Measurements from ENCODE around the gene HID1. TPM values are rescaled to one million over a fixed set of nuclear protein-coding genes. Genes with fewer than 3 reads are reported as not detected.

The HID1 gene
- total RNA-seq (10 to 100 TPM; 32.1 to 39.7 TPM), polyA plus RNA-seq (ENCODE audit: insufficient read length in 6 of 6) (10 to 100 TPM; 58.0 to 75.8 (median 67.2) TPM)
- long read RNA-seq, donor 1, transcript HID1-207 (6 exons, 2,165 nt): major isoform, 5 of 26 reads
- long read RNA-seq, donor 1, partial matches to known transcripts: 16 of 26 reads
- long read RNA-seq, donor 1, other reads (novel, unspliced or antisense): 0 of 26 reads
- long read RNA-seq, donor 2, transcript HID1-202 (19 exons, 3,271 nt): major isoform, 5 of 6 reads
- long read RNA-seq, donor 2, partial matches to known transcripts: 0 of 6 reads
- long read RNA-seq, donor 2, other reads (novel, unspliced or antisense): 0 of 6 reads
- long read RNA-seq, donor 3, transcript HID1-202 (19 exons, 3,271 nt): major isoform, 10 of 11 reads
- long read RNA-seq, donor 3, partial matches to known transcripts: 0 of 11 reads
- long read RNA-seq, donor 3, other reads (novel, unspliced or antisense): 0 of 11 reads
- long read RNA-seq, donor 4, partial matches to known transcripts: 3 of 8 reads
- long read RNA-seq, donor 4, other reads (novel, unspliced or antisense): 4 of 8 reads
- long read RNA-seq, donor 5, transcript HID1-202 (19 exons, 3,271 nt): major isoform, 5 of 8 reads
- long read RNA-seq, donor 5, partial matches to known transcripts: 0 of 8 reads
- long read RNA-seq, donor 5, other reads (novel, unspliced or antisense): 0 of 8 reads
- long read RNA-seq, donor 6, partial matches to known transcripts: 0 of 7 reads
- long read RNA-seq, donor 6, other reads (novel, unspliced or antisense): 0 of 7 reads
- long read RNA-seq, donor 7, transcript HID1-202 (19 exons, 3,271 nt): major isoform, 7 of 8 reads
- long read RNA-seq, donor 7, partial matches to known transcripts: 0 of 8 reads
- long read RNA-seq, donor 7, other reads (novel, unspliced or antisense): 0 of 8 reads
- long read RNA-seq, donor 8, transcript HID1-202 (19 exons, 3,271 nt): major isoform, 9 of 13 reads
- long read RNA-seq, donor 8, partial matches to known transcripts: 0 of 13 reads
- long read RNA-seq, donor 8, other reads (novel, unspliced or antisense): 0 of 13 reads
- long read RNA-seq, donor 9: 0 reads
- long read RNA-seq, donor 10, partial matches to known transcripts: 4 of 8 reads
- long read RNA-seq, donor 10, other reads (novel, unspliced or antisense): 2 of 8 reads
- long read RNA-seq, donor 11: 0 reads
- long read RNA-seq, donor 12, transcript HID1-202 (19 exons, 3,271 nt): major isoform, 5 of 8 reads
- long read RNA-seq, donor 12, partial matches to known transcripts: 0 of 8 reads
- long read RNA-seq, donor 12, other reads (novel, unspliced or antisense): 0 of 8 reads

GRCh38 chr17:74972107-74972972 is at the start of gene HID1:
TSS of gene HID1 (minus strand) at chr17:74972759. CDS start at chr17:74972656, 103 bp downstream.
- DNase-seq: peak in 2 of 4 donors; percentile 57 to 92
- Histone ChIP-seq H3K27ac (peak within 1 kb of the TSS; percentile 46 to 58), H3K36me3 (no peaks in the 10 kb centered on the region), H3K9me3 (no peaks in the 10 kb centered on the region), H3K4me1 (peaks cover 0 to 17% of the 10 kb centered on the region in 2 donors), H3K27me3 (peaks cover 7 to 55% of the 10 kb centered on the region in 2 donors), H3K4me3 (peak within 1 kb of the TSS; percentile 41 to 69)
- intact Hi-C loops (cut with DNase I): no loop called here
- no peak for TF ChIP-seq CTCF (IDR thresholded peaks at IDR 0.05)
- peak; percentile 93 for ATAC-seq

GRCh38 chr17:75020331-75021110 is 48.0 kb upstream of the HID1 start:
- H3K4me1 ChIP-seq: peaks cover 0 to 8% of the 10 kb centered on the region in 2 donors
- no peaks in the 10 kb centered on the region for H3K9me3 ChIP-seq
- no peak for ATAC-seq
- peaks cover 0 to 77% of the 10 kb centered on the region in 2 donors for H3K36me3 ChIP-seq
- TF ChIP-seq CTCF (IDR thresholded peaks at IDR 0.05): no peak
- no peak overlapping the region for H3K4me3 ChIP-seq
- H3K27ac ChIP-seq: no peak overlapping the region
- no peaks in the 10 kb centered on the region for H3K27me3 ChIP-seq
- DNase-seq: no peak
- intact Hi-C loops (cut with DNase I): no loop called here

- intact Hi-C loops (cut with DNase I): no loop called here
- DNase-seq (no peak), ATAC-seq (no peak)
- TF ChIP-seq CTCF (IDR thresholded peaks at IDR 0.05): no peak
- peaks cover 0 to 79% of the 10 kb centered on the region in 2 donors for H3K36me3 ChIP-seq
- H3K9me3 ChIP-seq: no peaks in the 10 kb centered on the region
- H3K27ac ChIP-seq: no peak overlapping the region
- H3K4me1 ChIP-seq: no peaks in the 10 kb centered on the region
- no peak overlapping the region for H3K4me3 ChIP-seq
- H3K27me3 ChIP-seq: no peaks in the 10 kb centered on the region
Observed at GRCh38 chr17:75019710-75020109, 47.2 kb upstream of the HID1 start.

GRCh38 chr17:75019146-75019545 is 46.6 kb upstream of the HID1 start:
- peaks cover 0 to 4% of the 10 kb centered on the region in 2 donors for H3K4me1 ChIP-seq
- ATAC-seq: no peak
- no peaks in the 10 kb centered on the region for H3K9me3 ChIP-seq
- H3K4me3 ChIP-seq: no peak overlapping the region
- intact Hi-C loops (cut with DNase I): no loop called here
- DNase-seq: no peak
- no peaks in the 10 kb centered on the region for H3K27me3 ChIP-seq
- H3K27ac ChIP-seq: no peak overlapping the region
- H3K36me3 ChIP-seq: peaks cover 0 to 79% of the 10 kb centered on the region in 2 donors
- no peak for TF ChIP-seq CTCF (IDR thresholded peaks at IDR 0.05)

Data from left lung (tissue), 14 donors.